Skeletal muscle tissue (tissue), 4 donors: ENCODE data around the gene RUSC2. TPM values are rescaled to one million over a fixed set of nuclear protein-coding genes. Genes with fewer than 3 reads are reported as not detected.

Experiments
- H3K27ac ChIP-seq: one replicate; pipeline ENCODE4 v1.7.0; 2013; ENCODE audit warnings: mild to moderate bottlenecking, low read depth, low read length, inconsistent platforms
- H3K27me3 ChIP-seq, 3 donors: one replicate each; pipeline ENCODE4 v1.7.0; 2013; ENCODE audit warnings: low read length in 3 of 3; ENCODE audit not compliant: control insufficient read depth in 3 of 3, insufficient read depth in 3 of 3
- H3K36me3 ChIP-seq, 3 donors: one replicate each; pipeline ENCODE4 v1.7.0; 2013; ENCODE audit warnings: low read length in 3 of 3; ENCODE audit not compliant: control insufficient read depth in 3 of 3, insufficient read depth in 3 of 3
- H3K4me1 ChIP-seq, 3 donors: one replicate each; pipeline ENCODE4 v1.7.0; 2013; ENCODE audit warnings: low read length in 3 of 3, mild to moderate bottlenecking in 3 of 3; ENCODE audit not compliant: control insufficient read depth in 3 of 3, insufficient read depth in 3 of 3
- H3K4me3 ChIP-seq, 3 donors: one replicate each; pipeline ENCODE4 v1.7.0; 2013; ENCODE audit warnings: low read length in 3 of 3
- H3K9ac ChIP-seq, 3 donors: one replicate each; pipeline ENCODE4 v1.7.0; 2013; ENCODE audit warnings: low read length in 3 of 3, mild to moderate bottlenecking in 3 of 3, moderate library complexity in 2 of 3, low read depth in 1 of 3
- H3K9me3 ChIP-seq, 3 donors: one replicate each; pipeline ENCODE4 v1.7.0; 2013; ENCODE audit warnings: low read length in 3 of 3; ENCODE audit not compliant: control insufficient read depth in 3 of 3
- total RNA-seq: library from RNA; depleted of rRNA; stranded (reverse); fragments of >200 nt; gene quantifications from one replicate; pipeline ENCODE4 v1.2.3, GENCODE V29; 2014
- donor health status: Osteomylitis.

The RUSC2 gene, protein sequence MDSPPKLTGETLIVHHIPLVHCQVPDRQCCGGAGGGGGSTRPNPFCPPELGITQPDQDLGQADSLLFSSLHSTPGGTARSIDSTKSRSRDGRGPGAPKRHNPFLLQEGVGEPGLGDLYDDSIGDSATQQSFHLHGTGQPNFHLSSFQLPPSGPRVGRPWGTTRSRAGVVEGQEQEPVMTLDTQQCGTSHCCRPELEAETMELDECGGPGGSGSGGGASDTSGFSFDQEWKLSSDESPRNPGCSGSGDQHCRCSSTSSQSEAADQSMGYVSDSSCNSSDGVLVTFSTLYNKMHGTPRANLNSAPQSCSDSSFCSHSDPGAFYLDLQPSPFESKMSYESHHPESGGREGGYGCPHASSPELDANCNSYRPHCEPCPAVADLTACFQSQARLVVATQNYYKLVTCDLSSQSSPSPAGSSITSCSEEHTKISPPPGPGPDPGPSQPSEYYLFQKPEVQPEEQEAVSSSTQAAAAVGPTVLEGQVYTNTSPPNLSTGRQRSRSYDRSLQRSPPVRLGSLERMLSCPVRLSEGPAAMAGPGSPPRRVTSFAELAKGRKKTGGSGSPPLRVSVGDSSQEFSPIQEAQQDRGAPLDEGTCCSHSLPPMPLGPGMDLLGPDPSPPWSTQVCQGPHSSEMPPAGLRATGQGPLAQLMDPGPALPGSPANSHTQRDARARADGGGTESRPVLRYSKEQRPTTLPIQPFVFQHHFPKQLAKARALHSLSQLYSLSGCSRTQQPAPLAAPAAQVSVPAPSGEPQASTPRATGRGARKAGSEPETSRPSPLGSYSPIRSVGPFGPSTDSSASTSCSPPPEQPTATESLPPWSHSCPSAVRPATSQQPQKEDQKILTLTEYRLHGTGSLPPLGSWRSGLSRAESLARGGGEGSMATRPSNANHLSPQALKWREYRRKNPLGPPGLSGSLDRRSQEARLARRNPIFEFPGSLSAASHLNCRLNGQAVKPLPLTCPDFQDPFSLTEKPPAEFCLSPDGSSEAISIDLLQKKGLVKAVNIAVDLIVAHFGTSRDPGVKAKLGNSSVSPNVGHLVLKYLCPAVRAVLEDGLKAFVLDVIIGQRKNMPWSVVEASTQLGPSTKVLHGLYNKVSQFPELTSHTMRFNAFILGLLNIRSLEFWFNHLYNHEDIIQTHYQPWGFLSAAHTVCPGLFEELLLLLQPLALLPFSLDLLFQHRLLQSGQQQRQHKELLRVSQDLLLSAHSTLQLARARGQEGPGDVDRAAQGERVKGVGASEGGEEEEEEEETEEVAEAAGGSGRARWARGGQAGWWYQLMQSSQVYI (N-terminal part only)
- 29.2 TPM for total RNA-seq

DNA sequence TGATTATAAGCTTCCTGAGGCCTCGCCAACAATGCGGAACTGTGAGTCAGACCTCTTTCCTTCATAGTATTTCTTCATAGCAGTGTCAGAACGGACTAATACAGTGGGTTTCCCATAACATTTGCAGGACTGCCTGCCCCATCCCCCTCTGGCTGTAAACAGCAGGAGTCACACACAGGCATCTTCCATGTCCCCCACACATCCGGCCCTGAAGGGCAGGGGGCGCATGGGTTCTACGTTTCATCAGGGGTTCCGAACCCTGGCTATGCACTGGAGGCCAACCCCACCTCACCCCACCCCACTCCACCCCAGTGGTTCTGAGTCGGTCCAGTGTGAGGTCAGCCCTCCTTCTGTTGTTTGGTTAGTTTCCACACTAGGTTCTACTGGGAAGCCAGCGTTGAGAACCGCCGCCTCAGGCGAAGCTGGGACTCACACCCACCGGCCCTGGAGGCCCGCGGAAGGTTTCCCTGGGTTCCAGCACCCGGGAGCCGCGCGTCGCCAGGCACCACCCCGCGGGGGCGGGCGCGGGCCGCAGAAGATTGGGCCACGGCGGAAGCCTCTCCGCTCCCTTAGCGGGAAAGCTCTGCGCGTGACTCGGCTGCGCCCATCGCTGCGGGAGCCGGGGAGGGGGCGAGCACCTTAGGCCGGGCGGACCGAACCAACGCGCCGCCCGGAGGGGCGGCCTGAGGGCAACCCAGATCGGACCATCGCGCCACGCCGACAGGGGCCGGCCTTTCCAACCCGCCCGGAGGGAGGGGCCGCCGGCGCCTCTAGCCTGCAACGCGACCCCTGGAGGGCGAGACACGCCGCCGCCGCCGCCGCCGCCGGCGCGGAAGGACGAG lies at the start of gene RUSC2:
Gene RUSC2, plus strand, starts transcription at position 799 of the 842 bp plus-strand sequence. CDS start 56,411 bp downstream, outside the sequence.
- H3K4me1 ChIP-seq: peaks cover 18 to 28% (median 27%) of the 10 kb centered on the region in 3 donors
- peak within 1 kb of the TSS; percentile 92 to 98 (median 98) for H3K4me3 ChIP-seq
- H3K27me3 ChIP-seq: no peaks in the 10 kb centered on the region
- no peaks in the 10 kb centered on the region for H3K9me3 ChIP-seq
- peaks cover 0 to 3% (median 0%) of the 10 kb centered on the region in 3 donors for H3K36me3 ChIP-seq
- peak within 1 kb of the TSS; percentile 98 for H3K27ac ChIP-seq
- peak within 1 kb of the TSS; percentile 95 to 99 (median 97) for H3K9ac ChIP-seq

DNA sequence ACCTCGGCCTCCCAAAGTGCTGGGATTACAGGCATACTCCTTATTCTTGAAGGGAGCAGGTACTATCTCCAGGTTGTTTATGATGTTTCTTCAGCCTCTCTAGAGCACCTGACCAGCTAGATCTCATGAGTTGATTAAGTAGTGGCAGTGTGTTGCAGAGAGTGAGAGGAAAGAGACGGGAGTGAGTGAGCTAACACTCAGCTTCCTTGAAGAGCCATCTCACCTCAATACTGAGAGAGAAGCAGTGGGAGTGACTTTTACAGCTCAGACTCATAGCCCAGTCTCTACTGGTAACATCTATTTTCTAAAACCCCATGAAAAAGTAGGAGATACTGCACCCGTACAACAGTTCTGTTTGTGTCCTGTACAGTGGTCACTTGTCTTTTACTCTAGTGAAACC lies 43.9 kb upstream of the RUSC2 start:
- H3K27me3 ChIP-seq: no peaks in the 10 kb centered on the region
- no peak overlapping the region for H3K27ac ChIP-seq
- no peak overlapping the region for H3K9ac ChIP-seq
- no peaks in the 10 kb centered on the region for H3K9me3 ChIP-seq
- H3K36me3 ChIP-seq: no peaks in the 10 kb centered on the region
- H3K4me3 ChIP-seq: no peak overlapping the region
- H3K4me1 ChIP-seq: no peaks in the 10 kb centered on the region

DNA sequence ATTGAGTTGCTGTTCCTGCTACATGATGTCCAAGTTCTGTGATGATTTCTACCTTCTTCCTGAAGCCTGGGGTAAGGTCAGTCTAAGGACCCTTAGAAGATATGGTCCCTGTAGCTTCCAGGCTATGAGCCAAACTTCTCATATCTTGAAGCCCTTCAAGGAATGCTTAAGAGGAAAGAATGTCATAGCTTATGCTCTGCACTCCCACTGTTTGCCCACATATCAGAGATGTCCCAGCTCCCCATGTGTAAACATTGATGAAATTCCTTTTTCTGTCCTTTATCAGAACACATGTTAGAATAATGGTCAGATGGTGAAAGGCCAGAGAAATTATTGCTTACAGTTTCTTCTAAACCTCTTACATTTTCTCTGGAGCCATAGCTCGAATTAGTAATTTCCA lies 41.4 kb upstream of the RUSC2 start:
- H3K27me3 ChIP-seq: no peaks in the 10 kb centered on the region
- no peak overlapping the region for H3K9ac ChIP-seq
- no peak overlapping the region for H3K27ac ChIP-seq
- H3K9me3 ChIP-seq: no peaks in the 10 kb centered on the region
- H3K4me3 ChIP-seq: no peak overlapping the region
- H3K4me1 ChIP-seq: no peaks in the 10 kb centered on the region
- H3K36me3 ChIP-seq: no peaks in the 10 kb centered on the region

DNA sequence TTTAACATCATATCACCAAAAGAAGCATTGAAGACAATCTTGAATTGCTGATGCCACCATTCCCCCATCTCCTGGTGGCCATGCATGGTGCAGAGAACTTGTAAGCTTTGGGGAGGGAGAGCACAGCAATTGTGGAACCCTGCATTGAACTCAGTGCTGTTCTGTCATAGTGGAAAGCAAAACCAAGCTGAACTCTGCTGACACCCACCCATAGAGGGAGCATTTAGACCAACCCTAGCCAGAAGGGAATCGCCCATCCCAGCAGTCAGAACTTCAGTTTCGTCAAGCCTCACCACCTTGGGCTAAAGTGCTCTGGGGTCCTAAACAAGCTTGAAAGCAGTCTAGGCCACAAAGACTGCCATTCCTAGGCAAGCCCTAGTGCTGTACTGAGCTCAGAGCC lies 37.4 kb upstream of the RUSC2 start:
- H3K36me3 ChIP-seq: no peaks in the 10 kb centered on the region
- H3K27me3 ChIP-seq: no peaks in the 10 kb centered on the region
- no peaks in the 10 kb centered on the region for H3K9me3 ChIP-seq
- H3K4me3 ChIP-seq: no peak overlapping the region
- no peaks in the 10 kb centered on the region for H3K4me1 ChIP-seq
- no peak overlapping the region for H3K27ac ChIP-seq
- H3K9ac ChIP-seq: no peak overlapping the region

DNA sequence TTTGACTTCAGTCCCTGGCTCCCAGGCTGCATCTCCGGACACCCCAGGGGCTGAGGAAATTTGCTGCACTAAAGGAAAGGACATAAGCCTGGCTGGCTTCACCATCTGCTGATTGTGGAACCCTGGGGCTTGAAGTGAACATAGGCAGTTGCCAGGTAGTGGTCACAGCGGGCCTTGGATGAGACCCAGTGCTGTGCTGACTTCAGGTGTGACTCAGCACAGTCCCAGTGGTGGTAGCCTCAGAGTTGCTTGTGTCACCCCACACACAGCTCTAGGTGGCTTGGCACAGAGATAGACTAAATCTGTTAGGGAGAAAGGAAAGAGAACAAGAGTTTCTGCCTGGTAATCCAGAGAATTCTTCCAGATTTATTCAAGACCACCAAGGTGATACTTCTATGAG lies 36.1 kb upstream of the RUSC2 start:
- H3K27ac ChIP-seq: no peak overlapping the region
- no peaks in the 10 kb centered on the region for H3K36me3 ChIP-seq
- no peaks in the 10 kb centered on the region for H3K9me3 ChIP-seq
- no peaks in the 10 kb centered on the region for H3K4me1 ChIP-seq
- no peaks in the 10 kb centered on the region for H3K27me3 ChIP-seq
- no peak overlapping the region for H3K9ac ChIP-seq
- no peak overlapping the region for H3K4me3 ChIP-seq

DNA sequence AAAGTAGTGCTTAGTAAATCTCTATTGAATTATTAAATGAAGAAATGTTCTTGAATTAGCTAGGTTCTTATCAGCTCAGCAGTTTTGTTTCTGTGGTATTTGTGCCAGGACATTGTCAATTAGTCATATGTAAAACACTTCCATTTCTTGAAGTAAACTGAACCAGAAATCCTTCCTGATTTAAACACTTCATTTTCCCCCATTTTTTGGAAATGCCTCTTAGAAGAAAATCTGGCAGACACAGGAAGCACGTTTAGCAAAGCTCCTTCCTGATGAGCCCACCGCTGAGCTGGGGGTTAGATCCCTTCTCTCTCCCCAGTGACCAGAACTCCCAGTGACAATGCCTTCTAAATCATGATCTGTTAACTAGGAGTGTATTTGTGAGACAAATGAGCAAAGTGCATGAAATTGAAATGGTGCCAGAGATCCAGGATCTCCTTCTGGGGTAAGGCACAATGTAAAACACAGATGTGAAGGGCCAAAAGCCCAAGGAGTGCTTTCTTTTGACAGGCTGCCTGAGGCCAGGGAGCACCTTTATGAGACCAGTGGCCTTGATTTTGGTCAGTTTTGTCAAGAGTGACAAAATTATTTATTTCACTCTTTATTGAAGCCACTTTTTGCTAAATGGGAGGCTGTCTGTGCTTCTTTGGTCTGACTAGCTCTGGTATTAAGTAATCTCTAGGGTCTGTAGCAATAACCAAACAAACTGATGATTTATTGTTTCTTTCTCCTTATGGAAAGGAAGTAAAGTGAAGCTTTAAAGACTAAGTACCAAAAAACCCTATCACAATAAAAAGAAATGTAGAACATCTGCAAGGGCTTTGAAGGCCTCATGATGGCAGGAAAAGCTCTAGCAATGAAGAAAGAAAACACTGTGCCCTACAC lies 25.5 kb upstream of the RUSC2 start:
- Histone ChIP-seq H3K36me3 (no peaks in the 10 kb centered on the region), H3K4me3 (no peak overlapping the region), H3K9ac (no peak overlapping the region), H3K9me3 (peaks cover 0 to 4% (median 0%) of the 10 kb centered on the region in 3 donors), H3K27me3 (no peaks in the 10 kb centered on the region), H3K4me1 (no peaks in the 10 kb centered on the region), H3K27ac (no peak overlapping the region)

DNA sequence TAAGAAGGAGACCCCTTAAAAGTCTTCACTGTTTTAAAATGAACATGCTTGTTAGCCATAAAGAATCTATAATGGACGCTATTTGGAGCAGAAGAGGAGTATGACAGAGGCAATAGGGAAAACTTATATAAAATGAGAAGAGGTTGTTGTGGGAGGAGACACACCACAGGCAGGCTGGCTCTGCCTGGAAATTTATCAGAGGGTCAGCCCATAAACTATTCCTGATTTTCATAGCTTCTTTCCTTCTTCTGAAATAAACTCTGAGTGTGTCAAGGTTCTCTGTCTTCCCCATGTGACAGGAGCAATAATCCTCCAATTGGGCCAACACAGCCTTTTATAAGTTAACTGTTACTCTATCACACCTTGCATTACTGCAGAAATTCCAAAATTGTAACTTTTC lies 19.6 kb upstream of the RUSC2 start:
- Histone ChIP-seq H3K27me3 (no peaks in the 10 kb centered on the region), H3K9ac (no peak overlapping the region), H3K9me3 (no peaks in the 10 kb centered on the region), H3K4me1 (no peaks in the 10 kb centered on the region), H3K27ac (no peak overlapping the region), H3K36me3 (no peaks in the 10 kb centered on the region), H3K4me3 (no peak overlapping the region)

DNA sequence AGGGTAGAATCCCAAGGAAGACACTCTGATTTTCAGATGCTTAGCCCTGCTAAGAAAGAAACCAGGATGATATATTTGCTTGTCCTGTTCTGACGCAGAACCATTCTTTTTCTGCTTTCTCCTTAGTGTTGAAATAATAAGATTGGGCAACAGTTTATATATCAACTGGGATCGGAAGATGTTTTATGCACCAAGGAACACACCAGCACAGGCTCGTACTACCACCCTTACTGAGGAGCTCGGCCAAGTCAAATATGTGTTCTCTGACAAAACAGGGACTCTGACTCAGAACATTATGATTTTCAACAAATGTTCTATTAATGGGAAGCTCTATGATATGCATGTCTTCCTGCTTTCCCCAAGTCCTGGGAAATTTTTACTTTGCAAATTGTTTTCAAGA lies 19.0 kb upstream of the RUSC2 start:
- Histone ChIP-seq H3K27ac (no peak overlapping the region), H3K4me1 (no peaks in the 10 kb centered on the region), H3K27me3 (no peaks in the 10 kb centered on the region), H3K4me3 (no peak overlapping the region), H3K36me3 (no peaks in the 10 kb centered on the region), H3K9me3 (no peaks in the 10 kb centered on the region), H3K9ac (no peak overlapping the region)
